Kidney (tissue), 14 donors: ENCODE results near the gene ETS1. TPM values are rescaled to one million over a fixed set of nuclear protein-coding genes. Genes with fewer than 3 reads are reported as not detected.
A peak's percentile ranks its signal among the peaks of the same experiment; 100 is the strongest.

ENCODE experiments used
- DNase-seq, 5 donors: peaks; one replicate each; pipeline ENCODE4 v3.0.0-alpha.2; 2013 to 2020
- FAIRE-seq: peaks from 2 replicates; lab custom pipeline; 2012; peaks lifted over from hg19 to GRCh38; lab: Jason Lieb, UNC
- H3K27ac ChIP-seq, 2 donors: one replicate each; pipeline ENCODE4 v1.7.0; 2013; ENCODE audit warnings: low read depth in 2 of 2, low read length in 2 of 2, inconsistent platforms in 1 of 2
- H3K27me3 ChIP-seq: one replicate; pipeline ENCODE4 v1.7.1; 2013; ENCODE audit warnings: low read length, inconsistent platforms; ENCODE audit not compliant: control insufficient read depth, insufficient read depth
- H3K36me3 ChIP-seq, 3 donors: one replicate each; pipeline versions ENCODE4 v1.7.0 to v1.7.1; 2013; ENCODE audit warnings: low read length in 3 of 3, control low read depth in 1 of 3, inconsistent platforms in 1 of 3; ENCODE audit not compliant: insufficient read depth in 3 of 3, control insufficient read depth in 2 of 3
- H3K4me1 ChIP-seq, 3 donors: one replicate each; pipeline versions ENCODE4 v1.7.0 to v1.7.1; 2013; ENCODE audit warnings: low read length in 3 of 3, inconsistent platforms in 1 of 3, low read depth in 1 of 3; ENCODE audit not compliant: control insufficient read depth in 2 of 3, insufficient read depth in 2 of 3
- H3K4me3 ChIP-seq, 3 donors: one replicate each; pipeline versions ENCODE4 v1.7.0 to v1.8.1; 2013; ENCODE audit warnings: low read length in 3 of 3, control low read depth in 1 of 3, inconsistent platforms in 1 of 3
- H3K9ac ChIP-seq, 3 donors: one replicate each; pipeline versions ENCODE4 v1.7.0 to v1.7.1; 2013; ENCODE audit warnings: low read length in 3 of 3, control low read depth in 1 of 3, inconsistent platforms in 1 of 3
- H3K9me3 ChIP-seq, 3 donors: one replicate each; pipeline versions ENCODE4 v1.7.0 to v1.7.1; 2013; ENCODE audit warnings: low read length in 3 of 3, control low read depth in 1 of 3, inconsistent platforms in 1 of 3; ENCODE audit not compliant: control insufficient read depth in 2 of 3, insufficient read depth in 1 of 3
- CTCF ChIP-seq: IDR thresholded peaks from 3 replicates; pipeline ENCODE4 v1.5.1; 2012; ENCODE audit warnings: mild to moderate bottlenecking, moderate library complexity, borderline replicate concordance; ENCODE audit not compliant: insufficient read depth; ENCODE audit errors: extremely low read depth
- intact Hi-C: fragments of 100-400 bp; cut with DNase I; formaldehyde crosslinking; loops from one replicate; pipeline ENCODE4 v1.11.1; 2022
- polyA plus RNA-seq: library from polyadenylated mRNA; stranded (reverse); fragments of 350-450 nt; fragmentation: Illumina TruSeq; extraction: RNeasy Lipid Tissue Mini Kit (QIAGEN cat#74804); gene quantifications from one replicate; pipeline ENCODE4 v1.2.3, GENCODE V29; 2014; ENCODE audit warnings: low read depth, low replicate concordance; ENCODE audit not compliant: insufficient read depth
- total RNA-seq: library from RNA; stranded (reverse); fragmentation: NEBNext Ultra II Directional; extraction: Animal tissue kit (Norgen Biotek cat#: 25700); gene quantifications from one replicate; pipeline ENCODE4 v1.2.1, GENCODE V29; 2021
- donor health status: control.
- donor health status: control.
- donor health status: control.
- donor health status: control.
- donor health status: control.
- donor health status: DM: yes; HTN: yes; CAD: no.
- donor health status: Normal renal cell carcinoma (clear cell type).

The ETS1 gene
- total and polyA plus RNA-seq, 2 donors from 2014 or later: 23.5 to 124 TPM

GRCh38 chr11:128522943-128523518 lies 64.3 kb downstream of the ETS1 start:
- Histone ChIP-seq H3K9me3 (no peaks in the 10 kb centered on the region), H3K36me3 (no peaks in the 10 kb centered on the region), H3K27ac (peak overlapping the region; percentile 83 to 89), H3K9ac (peak overlapping the region; percentile 21 to 83 (median 37)), H3K4me1 (peaks cover 0 to 16% (median 8%) of the 10 kb centered on the region in 3 donors), H3K4me3 (peak overlapping the region; percentile 64 to 82 (median 80)), H3K27me3 (no peaks in the 10 kb centered on the region)
- TF ChIP-seq CTCF: no peak
- DNase-seq (no peak), FAIRE-seq (no peak)
- intact Hi-C loops: no loop called here

- Histone ChIP-seq H3K36me3 (no peaks in the 10 kb centered on the region), H3K9ac (peak overlapping the region; percentile 57 to 92 (median 86)), H3K9me3 (no peaks in the 10 kb centered on the region), H3K27ac (peak overlapping the region; percentile 91 to 93), H3K27me3 (no peaks in the 10 kb centered on the region), H3K4me1 (peaks cover 0 to 19% (median 12%) of the 10 kb centered on the region in 3 donors), H3K4me3 (peak overlapping the region; percentile 69 to 85 (median 80))
- TF ChIP-seq CTCF: no peak
- DNase-seq (peak; percentile 94 to 99 (median 95)), FAIRE-seq (no peak)
- intact Hi-C loops: no loop called here
These were observed 65.1 kb downstream of the ETS1 start for GRCh38 chr11:128522055-128522942.

GRCh38 chr11:128521682-128522054 lies 65.7 kb downstream of the ETS1 start:
- FAIRE-seq: no peak
- H3K27me3 ChIP-seq: no peaks in the 10 kb centered on the region
- no peaks in the 10 kb centered on the region for H3K9me3 ChIP-seq
- no peak for TF ChIP-seq CTCF
- intact Hi-C loops: no loop called here
- peak in 2 of 5 donors; percentile 76 to 84 for DNase-seq
- H3K9ac ChIP-seq: peak overlapping the region; percentile 57 to 92 (median 86)
- peaks cover 3 to 25% (median 18%) of the 10 kb centered on the region in 3 donors for H3K4me1 ChIP-seq
- peak overlapping the region; percentile 91 to 93 for H3K27ac ChIP-seq
- H3K36me3 ChIP-seq: no peaks in the 10 kb centered on the region
- peak overlapping the region; percentile 56 to 85 (median 69) for H3K4me3 ChIP-seq
